ENCODE measurements around the gene MCHR1. TPM values are rescaled to one million over a fixed set of nuclear protein-coding genes. Genes with fewer than 3 reads are reported as not detected.
"Not testable (repeated sequence)": the region's sequence is repeated elsewhere in the genome, so short reads cannot be mapped to it uniquely, and the experiment has no call there.

The MCHR1 gene
- total RNA-seq, 1 donor = under 0.01 TPM

DNA sequence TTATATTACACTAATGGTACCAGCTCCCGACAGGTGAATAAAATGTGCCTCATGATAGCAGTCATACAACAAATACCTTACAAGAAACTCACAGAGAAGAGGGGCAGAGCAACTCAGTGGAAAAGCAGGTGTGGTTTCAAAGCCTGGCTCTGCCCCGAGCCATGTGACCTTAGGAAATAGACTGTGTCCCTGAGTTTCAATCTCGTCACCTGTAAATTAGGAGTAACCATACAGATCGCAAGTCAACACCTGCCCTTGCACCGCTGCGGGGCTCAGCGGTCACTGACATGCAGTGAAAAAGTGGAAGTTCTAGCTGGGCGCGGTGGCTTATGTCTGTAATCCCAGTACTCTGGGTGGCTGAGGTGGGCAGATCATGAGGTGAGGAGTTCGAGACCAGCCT lies 30.9 kb upstream of the MCHR1 start:
- H3K4me3 ChIP-seq (ENCODE audit: low read depth, low read length) = no peak overlapping the region
- DNase-seq (ENCODE audit: low read depth) = no peak
- TF ChIP-seq, protein P1, sequence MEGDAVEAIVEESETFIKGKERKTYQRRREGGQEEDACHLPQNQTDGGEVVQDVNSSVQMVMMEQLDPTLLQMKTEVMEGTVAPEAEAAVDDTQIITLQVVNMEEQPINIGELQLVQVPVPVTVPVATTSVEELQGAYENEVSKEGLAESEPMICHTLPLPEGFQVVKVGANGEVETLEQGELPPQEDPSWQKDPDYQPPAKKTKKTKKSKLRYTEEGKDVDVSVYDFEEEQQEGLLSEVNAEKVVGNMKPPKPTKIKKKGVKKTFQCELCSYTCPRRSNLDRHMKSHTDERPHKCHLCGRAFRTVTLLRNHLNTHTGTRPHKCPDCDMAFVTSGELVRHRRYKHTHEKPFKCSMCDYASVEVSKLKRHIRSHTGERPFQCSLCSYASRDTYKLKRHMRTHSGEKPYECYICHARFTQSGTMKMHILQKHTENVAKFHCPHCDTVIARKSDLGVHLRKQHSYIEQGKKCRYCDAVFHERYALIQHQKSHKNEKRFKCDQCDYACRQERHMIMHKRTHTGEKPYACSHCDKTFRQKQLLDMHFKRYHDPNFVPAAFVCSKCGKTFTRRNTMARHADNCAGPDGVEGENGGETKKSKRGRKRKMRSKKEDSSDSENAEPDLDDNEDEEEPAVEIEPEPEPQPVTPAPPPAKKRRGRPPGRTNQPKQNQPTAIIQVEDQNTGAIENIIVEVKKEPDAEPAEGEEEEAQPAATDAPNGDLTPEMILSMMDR (IDR thresholded peaks at IDR 0.05; ENCODE audit: insufficient read depth, low read length) = no peak

DNA sequence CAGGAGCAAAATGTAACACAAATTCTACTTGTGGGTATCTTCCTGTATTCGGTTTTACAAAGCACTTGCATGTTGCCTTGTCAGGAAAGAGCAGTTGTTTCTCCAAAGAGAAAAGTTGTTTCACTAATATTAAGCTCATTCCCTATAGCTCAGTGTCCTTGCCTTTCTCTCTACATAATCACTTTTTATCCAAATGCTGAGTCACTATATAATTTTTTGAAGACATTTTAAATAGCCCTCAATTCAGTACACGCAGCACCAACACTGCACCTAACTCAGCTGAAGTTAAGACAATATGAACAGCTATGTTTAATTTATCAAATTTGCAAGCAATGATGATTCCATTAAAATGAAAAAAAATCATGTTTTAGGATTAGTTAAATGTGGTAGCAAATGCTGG lies 28.2 kb upstream of the MCHR1 start:
- H3K4me3 ChIP-seq (ENCODE audit: low read depth, low read length) = no peak overlapping the region
- TF ChIP-seq, protein P1 (IDR thresholded peaks at IDR 0.05; ENCODE audit: insufficient read depth, low read length) = no peak
- DNase-seq (ENCODE audit: low read depth) = no peak

DNA sequence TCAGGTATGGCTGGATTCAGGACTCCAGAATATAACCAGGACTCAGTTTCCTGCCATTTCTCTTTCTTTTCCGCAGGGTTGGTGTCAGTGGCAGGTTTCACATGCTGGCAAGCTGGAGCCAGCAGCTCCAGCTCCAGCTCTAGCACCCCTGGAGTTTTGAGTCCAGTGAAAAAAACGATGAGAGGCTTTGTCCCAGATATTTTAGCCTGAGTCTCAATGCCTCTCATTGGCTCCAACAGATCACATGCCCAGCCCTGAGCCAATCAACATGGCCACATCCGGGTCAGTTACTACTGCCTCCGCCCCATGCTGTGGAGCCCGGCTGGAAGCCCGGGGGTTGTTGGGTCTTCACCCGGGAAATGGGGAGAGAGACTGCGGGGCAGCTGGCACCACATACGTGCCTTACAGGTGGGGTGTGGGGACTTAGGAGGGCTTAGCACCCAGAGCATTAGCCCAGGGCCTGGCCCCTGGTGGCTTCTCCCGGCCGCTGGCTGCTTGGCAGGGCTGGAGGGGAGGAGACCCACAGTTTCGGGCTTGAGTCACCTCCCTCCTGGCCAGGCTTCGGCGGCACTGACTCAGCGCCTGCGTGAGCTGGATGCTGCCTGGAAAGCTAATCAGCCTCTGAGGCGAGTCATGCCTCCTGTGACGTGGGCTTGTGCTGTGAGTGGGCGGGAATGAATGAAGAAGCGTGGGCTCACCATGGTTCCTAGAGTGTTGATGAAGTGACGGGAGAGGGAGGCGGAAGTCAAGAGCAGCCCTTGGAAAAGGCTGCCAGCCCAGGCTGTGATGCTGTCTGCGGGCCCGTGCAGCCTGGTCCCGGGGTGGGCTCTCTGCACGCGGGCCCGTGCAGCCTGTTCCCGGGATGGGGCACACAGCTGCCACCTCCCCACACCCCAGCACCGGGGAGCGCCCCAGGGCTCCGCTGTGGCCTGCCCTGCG lies 27.5 kb upstream of the MCHR1 start:
- H3K4me3 ChIP-seq (ENCODE audit: low read depth, low read length) = peak overlapping the region; percentile 81
- DNase-seq (ENCODE audit: low read depth) = peak; percentile 99
- TF ChIP-seq, protein P1 (IDR thresholded peaks at IDR 0.05; ENCODE audit: insufficient read depth, low read length) = peak; percentile 18

DNA sequence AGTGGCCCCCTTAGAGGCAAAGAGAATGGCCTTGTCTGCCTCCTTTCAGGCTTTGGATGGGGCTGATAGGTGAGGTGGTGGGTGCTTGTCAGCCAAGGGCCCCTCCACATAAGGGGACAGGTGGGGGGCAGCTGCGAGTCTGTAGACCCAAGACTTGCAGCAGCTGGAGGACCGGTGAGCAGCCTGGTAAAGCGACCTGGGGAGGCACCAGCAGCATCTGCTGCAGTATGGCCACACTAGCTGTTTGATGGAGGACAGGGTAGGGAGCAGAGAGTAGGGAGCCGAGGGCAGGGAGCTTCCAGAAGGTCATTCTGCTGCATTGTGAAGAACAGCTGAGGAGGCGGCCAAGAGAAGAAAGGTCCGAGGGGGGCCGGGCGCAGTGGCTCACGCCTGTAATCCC lies 25.9 kb upstream of the MCHR1 start:
- TF ChIP-seq, protein P1 (IDR thresholded peaks at IDR 0.05; ENCODE audit: insufficient read depth, low read length) = no peak
- DNase-seq (ENCODE audit: low read depth) = no peak
- no peak overlapping the region for H3K4me3 ChIP-seq (ENCODE audit: low read depth, low read length)

DNA sequence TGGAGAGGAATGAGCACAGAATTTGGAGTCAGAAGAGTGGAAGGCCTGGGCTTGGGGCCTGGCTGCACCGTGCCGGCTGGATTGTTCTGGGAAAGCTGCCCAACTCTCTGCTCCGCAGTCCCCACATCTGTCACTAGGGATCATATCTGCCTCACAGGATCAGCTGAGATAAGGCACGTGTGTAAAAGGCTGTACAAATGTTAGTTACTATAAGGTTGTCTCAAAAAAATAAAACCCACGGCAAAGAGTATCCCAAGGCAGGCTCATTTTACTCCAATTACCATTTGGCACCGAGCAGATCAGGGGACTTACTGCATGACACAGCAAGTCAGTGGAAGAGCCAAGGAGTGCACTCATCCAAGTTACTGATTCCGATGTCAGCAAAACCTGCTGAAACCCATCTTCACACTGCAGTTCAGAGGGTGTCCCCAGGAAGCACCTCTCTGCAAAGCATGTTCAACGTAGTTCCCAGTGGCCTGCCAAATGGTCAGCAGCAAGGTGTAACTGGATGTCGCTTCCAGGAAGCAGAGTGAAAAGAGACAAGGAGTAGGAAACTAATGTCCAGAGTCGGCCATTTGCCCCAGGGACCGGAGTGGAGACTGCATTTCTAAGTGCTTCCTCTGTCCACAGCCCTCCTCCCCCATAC lies 24.6 kb upstream of the MCHR1 start:
- no peak overlapping the region for H3K4me3 ChIP-seq (ENCODE audit: low read depth, low read length)
- peak; percentile 81 for DNase-seq (ENCODE audit: low read depth)

DNA sequence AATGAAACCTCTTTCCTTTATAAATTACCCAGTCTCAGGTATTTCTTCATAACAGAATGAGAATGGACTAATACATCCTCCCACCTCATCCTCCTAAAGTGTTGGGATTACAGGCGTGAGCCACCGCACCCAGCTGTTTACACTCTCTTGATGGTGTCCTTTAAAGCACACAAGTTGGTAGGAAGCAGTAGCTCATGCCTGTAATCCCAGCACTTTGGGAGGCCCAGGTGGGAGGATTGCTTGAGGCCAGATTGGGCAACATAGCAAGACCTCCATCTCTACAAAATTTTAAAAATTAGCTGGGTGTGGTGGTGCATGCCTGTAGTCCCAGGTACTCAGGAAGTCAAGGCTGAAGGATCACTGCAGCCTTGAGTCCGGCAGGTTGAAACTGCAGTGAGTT lies 23.3 kb upstream of the MCHR1 start:
- not testable (repeated sequence) for H3K4me3 ChIP-seq (ENCODE audit: low read depth, low read length); DNase-seq (ENCODE audit: low read depth)

More for the DNA sequence above, 24.6 kb upstream of the MCHR1 start:
- TF ChIP-seq, protein P1 (IDR thresholded peaks at IDR 0.05; ENCODE audit: insufficient read depth, low read length) = peak; percentile 31

DNA sequence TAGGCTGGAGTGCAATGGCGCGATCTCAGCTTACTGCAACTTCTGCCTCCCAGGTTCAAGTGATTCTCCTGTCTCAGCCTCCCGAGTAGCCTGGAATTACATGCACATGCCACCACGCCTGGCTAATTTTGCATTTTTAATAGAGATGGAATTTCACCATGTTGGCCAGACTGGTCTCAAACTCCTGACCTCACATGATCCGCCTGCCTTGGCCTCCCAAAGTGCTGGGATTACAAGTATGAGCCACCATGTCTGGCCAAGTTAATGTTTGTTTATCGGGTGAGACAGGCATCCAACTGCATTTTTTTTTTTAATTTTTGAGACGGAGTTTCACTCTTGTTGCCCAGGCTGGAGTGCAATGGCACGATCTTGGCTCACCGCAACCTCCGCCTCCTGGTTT lies 22.6 kb upstream of the MCHR1 start:
- not testable (repeated sequence) for DNase-seq (ENCODE audit: low read depth); H3K4me3 ChIP-seq (ENCODE audit: low read depth, low read length)
